GM18867 (cell line): ENCODE measurements around the gene ST8SIA4.
"Not testable (repeated sequence)": the region's sequence is repeated elsewhere in the genome, so short reads cannot be mapped to it uniquely, and the experiment has no call there.

Experiments used
- ATAC-seq: cut with Tn5 transposase; IDR thresholded peaks from one replicate; pipeline ENCODE4 v1.9.1; 2021; ENCODE audit warnings: mild to moderate bottlenecking, moderate library complexity; ENCODE audit not compliant: unreplicated experiment

Gene ST8SIA4

GRCh38 chr5:100788417-100788816 is 114.7 kb downstream of the ST8SIA4 start:
- ATAC-seq = no peak

GRCh38 chr5:100787648-100788047 is 115.4 kb downstream of the ST8SIA4 start:
- ATAC-seq = peak; percentile 82

GRCh38 chr5:100785536-100785935 is 117.5 kb downstream of the ST8SIA4 start:
- ATAC-seq = not testable (repeated sequence)

- peak; percentile 81 for ATAC-seq
These were observed 122.7 kb downstream of the ST8SIA4 start for GRCh38 chr5:100780376-100780870.

GRCh38 chr5:100779669-100780375 is 123.3 kb downstream of the ST8SIA4 start:
- peak; percentile 22 for ATAC-seq

GRCh38 chr5:100777680-100778300 is 125.3 kb downstream of the ST8SIA4 start:
- ATAC-seq = peak; percentile 75

- no peak for ATAC-seq
These were observed 127.6 kb downstream of the ST8SIA4 start for GRCh38 chr5:100775533-100775855.

GRCh38 chr5:100772548-100772947 is 130.5 kb downstream of the ST8SIA4 start:
- ATAC-seq = no peak

GRCh38 chr5:100772006-100772405 is 131.1 kb downstream of the ST8SIA4 start:
- ATAC-seq = no peak

- ATAC-seq = peak; percentile 66
These were observed 131.9 kb downstream of the ST8SIA4 start for GRCh38 chr5:100771181-100771580.

GRCh38 chr5:100768221-100768620 is 134.9 kb downstream of the ST8SIA4 start:
- ATAC-seq = no peak

- no peak for ATAC-seq
These were observed 140.1 kb downstream of the ST8SIA4 start for GRCh38 chr5:100762995-100763394.

- ATAC-seq = no peak
These were observed 141.0 kb downstream of the ST8SIA4 start for GRCh38 chr5:100762108-100762507.

GRCh38 chr5:100761192-100761591 is 141.9 kb downstream of the ST8SIA4 start:
- no peak for ATAC-seq

GRCh38 chr5:100760688-100761087 is 142.4 kb downstream of the ST8SIA4 start:
- ATAC-seq = no peak

- ATAC-seq = no peak
These were observed 144.3 kb downstream of the ST8SIA4 start for GRCh38 chr5:100758780-100759179.

- no peak for ATAC-seq
These were observed 144.8 kb downstream of the ST8SIA4 start for GRCh38 chr5:100758306-100758705.

GRCh38 chr5:100757618-100758017 is 145.5 kb downstream of the ST8SIA4 start:
- no peak for ATAC-seq
